ENCODE data around the gene PTPRA.
"Not testable (repeated sequence)": the region's sequence is repeated elsewhere in the genome, so short reads cannot be mapped to it uniquely, and the experiment has no call there.

The PTPRA gene

GRCh38 chr20:3045816-3046676 lies 172.8 kb downstream of the PTPRA start, which contains the start of gene MRPS26:
Gene MRPS26 (plus strand): TSS chr20:3046052. CDS start chr20:3046069, 17 bp downstream.
- DNase-seq, result peak; percentile 83
- in situ Hi-C loops (cut with HindIII; ENCODE audit: low pct_ligation_motif_present, low pct_unique_long_range_greater_than_20kb, low sequenced_read_pairs), result no loop called here

GRCh38 chr20:3046677-3047462 lies 173.6 kb downstream of the PTPRA start:
- no peak for DNase-seq
- in situ Hi-C loops (cut with HindIII; ENCODE audit: low pct_ligation_motif_present, low pct_unique_long_range_greater_than_20kb, low sequenced_read_pairs), result no loop called here

- in situ Hi-C loops (cut with HindIII; ENCODE audit: low pct_ligation_motif_present, low pct_unique_long_range_greater_than_20kb, low sequenced_read_pairs), result no loop called here
- no peak for DNase-seq
Observed at GRCh38 chr20:3047486-3048419, 174.5 kb downstream of the PTPRA start.

GRCh38 chr20:3051385-3052019 lies 178.2 kb downstream of the PTPRA start:
- DNase-seq, result no peak
- in situ Hi-C loops (cut with HindIII; ENCODE audit: low pct_ligation_motif_present, low pct_unique_long_range_greater_than_20kb, low sequenced_read_pairs), result no loop called here

GRCh38 chr20:3059489-3059888 lies 186.2 kb downstream of the PTPRA start:
- in situ Hi-C loops (cut with HindIII; ENCODE audit: low pct_ligation_motif_present, low pct_unique_long_range_greater_than_20kb, low sequenced_read_pairs), result no loop called here
- DNase-seq, result no peak

- DNase-seq; in situ Hi-C loops (cut with HindIII; ENCODE audit: low pct_ligation_motif_present, low pct_unique_long_range_greater_than_20kb, low sequenced_read_pairs): not testable (repeated sequence)
Observed at GRCh38 chr20:3064119-3064518, 190.8 kb downstream of the PTPRA start.

GRCh38 chr20:3067139-3068014 lies 194.1 kb downstream of the PTPRA start:
- in situ Hi-C loops (cut with HindIII; ENCODE audit: low pct_ligation_motif_present, low pct_unique_long_range_greater_than_20kb, low sequenced_read_pairs), result no loop called here
- no peak for DNase-seq

GRCh38 chr20:3068075-3068474 lies 194.8 kb downstream of the PTPRA start:
- no peak for DNase-seq
- in situ Hi-C loops (cut with HindIII; ENCODE audit: low pct_ligation_motif_present, low pct_unique_long_range_greater_than_20kb, low sequenced_read_pairs), result no loop called here

- DNase-seq, result peak; percentile 80
- in situ Hi-C loops (cut with HindIII; ENCODE audit: low pct_ligation_motif_present, low pct_unique_long_range_greater_than_20kb, low sequenced_read_pairs), result no loop called here
Observed at GRCh38 chr20:3068986-3069900, 196.0 kb downstream of the PTPRA start.

- no peak for DNase-seq
- in situ Hi-C loops (cut with HindIII; ENCODE audit: low pct_ligation_motif_present, low pct_unique_long_range_greater_than_20kb, low sequenced_read_pairs), result no loop called here
Observed at GRCh38 chr20:3070725-3071124, 197.4 kb downstream of the PTPRA start.

GRCh38 chr20:3071266-3071609 lies 198.0 kb downstream of the PTPRA start:
- in situ Hi-C loops (cut with HindIII; ENCODE audit: low pct_ligation_motif_present, low pct_unique_long_range_greater_than_20kb, low sequenced_read_pairs), result no loop called here
- no peak for DNase-seq

GRCh38 chr20:3071610-3072529 lies 198.6 kb downstream of the PTPRA start, which contains the start of gene OXT:
Gene OXT (plus strand): TSS chr20:3071620. CDS start chr20:3071656, 36 bp downstream.
- in situ Hi-C loops (cut with HindIII; ENCODE audit: low pct_ligation_motif_present, low pct_unique_long_range_greater_than_20kb, low sequenced_read_pairs), result no loop called here

GRCh38 chr20:3072530-3073250 lies 199.4 kb downstream of the PTPRA start:
- in situ Hi-C loops (cut with HindIII; ENCODE audit: low pct_ligation_motif_present, low pct_unique_long_range_greater_than_20kb, low sequenced_read_pairs), result no loop called here
- no peak for DNase-seq

More at GRCh38 chr20:3071610-3072529, 198.6 kb downstream of the PTPRA start, which contains the start of gene OXT:
- DNase-seq, result no peak

GRCh38 chr20:3073251-3073643 lies 200.0 kb downstream of the PTPRA start:
- in situ Hi-C loops (cut with HindIII; ENCODE audit: low pct_ligation_motif_present, low pct_unique_long_range_greater_than_20kb, low sequenced_read_pairs); DNase-seq: not testable (repeated sequence)

- in situ Hi-C loops (cut with HindIII; ENCODE audit: low pct_ligation_motif_present, low pct_unique_long_range_greater_than_20kb, low sequenced_read_pairs), result no loop called here
Observed at GRCh38 chr20:3074812-3075211, 201.5 kb downstream of the PTPRA start.

More at GRCh38 chr20:3074812-3075211, 201.5 kb downstream of the PTPRA start:
- DNase-seq, result no peak
